ENCODE results near the gene SENP1.
"Not testable (repeated sequence)": the region's sequence is repeated elsewhere in the genome, so short reads cannot be mapped to it uniquely, and the experiment has no call there.

The SENP1 gene

DNA sequence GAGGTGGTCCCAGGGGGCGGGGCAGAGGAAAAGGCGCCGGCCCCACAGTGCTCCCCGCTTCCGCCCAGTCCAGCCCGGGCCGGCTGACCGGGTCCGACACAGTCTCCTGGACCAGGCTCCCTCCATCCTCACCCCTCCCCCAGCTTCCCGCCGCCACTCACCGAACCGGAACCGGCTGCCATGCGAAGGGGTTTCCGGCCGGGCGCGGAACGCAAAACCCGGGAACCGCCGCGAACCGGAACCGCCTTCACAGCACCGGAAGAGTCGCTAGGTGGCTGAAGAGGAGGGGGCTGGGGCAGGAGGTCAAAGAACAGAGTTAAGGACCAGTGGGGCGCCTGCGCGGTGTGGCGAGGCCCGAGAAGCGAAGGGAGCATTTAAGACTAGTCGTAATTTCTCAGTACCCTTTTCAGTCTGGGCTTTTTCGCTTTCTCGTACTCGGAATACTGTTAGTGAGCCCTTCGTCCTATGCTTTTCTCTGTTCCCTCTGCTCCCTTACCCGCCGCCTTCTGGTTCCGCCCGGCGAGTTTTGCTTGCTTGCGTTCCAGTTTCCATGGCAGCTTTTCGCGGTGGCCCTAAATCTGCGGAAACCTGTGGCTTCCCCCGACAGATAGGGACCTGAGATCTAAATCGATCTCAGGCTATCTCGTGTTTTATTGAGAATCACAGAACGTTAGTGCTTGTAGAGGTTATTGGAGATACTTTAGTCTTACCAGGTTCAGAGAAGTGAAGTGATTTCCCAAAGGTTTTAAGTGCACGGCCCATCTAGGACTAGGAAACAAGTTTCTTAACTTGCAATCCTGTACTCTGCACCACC is at the start of gene SENP1:
Gene SENP1, minus strand, starts transcription at position 213 of the 814 bp plus-strand sequence. CDS start 4,607 bp downstream, outside the sequence.
- peak; percentile 88 for DNase-seq (ENCODE audit: low spot score)

DNA sequence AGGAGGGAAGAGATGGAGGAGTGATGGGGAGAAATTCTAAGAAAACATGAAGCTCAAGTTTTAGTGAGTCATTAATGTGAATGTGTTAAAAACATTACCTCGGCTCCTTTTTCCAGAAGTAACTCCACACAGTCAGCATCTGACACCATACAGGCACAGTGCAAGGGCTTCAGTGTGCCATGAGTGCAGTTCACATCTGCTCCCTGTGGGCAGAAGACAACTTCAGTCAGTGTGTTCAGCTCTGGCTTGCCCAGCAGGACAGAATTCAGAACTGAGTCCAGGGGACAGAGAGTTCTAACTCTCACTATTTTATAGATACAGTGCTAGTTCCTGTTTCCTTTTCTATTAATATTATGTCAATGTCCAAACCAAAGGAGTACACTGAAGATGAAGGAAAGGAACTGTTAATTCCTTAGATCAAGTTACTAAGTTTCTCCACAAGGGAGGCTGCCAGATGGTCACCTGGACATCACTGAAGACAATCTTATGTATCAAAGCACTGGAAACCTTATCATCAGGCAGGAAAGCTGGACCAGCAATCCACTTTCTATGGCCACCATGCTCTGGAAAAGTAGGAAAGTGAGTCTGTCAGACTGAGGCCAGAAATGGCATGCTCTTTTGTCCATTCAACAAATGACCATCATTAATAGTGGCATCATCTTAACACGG is 45.4 kb upstream of the SENP1 start:
- no peak for DNase-seq (ENCODE audit: low spot score)

DNA sequence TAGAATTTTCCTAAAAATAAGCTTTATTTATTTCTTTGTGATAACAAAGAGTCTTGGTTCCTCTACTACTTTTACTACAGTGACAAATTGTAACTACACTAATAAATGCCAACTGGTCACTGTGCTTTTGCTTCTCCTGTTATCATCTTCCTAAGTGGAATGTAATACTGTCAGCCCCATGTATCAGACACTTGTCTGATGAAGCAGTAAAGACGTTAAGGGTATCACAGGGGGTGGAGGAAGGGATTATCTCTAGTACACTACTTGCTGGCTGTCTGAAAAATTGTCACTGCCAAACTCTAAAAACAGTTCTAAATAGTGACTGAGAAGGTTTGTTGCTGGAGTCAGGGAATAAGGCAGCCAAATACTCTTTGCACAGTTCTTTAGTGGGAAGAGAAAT is 40.1 kb upstream of the SENP1 start:
- DNase-seq (ENCODE audit: low spot score): no peak

DNA sequence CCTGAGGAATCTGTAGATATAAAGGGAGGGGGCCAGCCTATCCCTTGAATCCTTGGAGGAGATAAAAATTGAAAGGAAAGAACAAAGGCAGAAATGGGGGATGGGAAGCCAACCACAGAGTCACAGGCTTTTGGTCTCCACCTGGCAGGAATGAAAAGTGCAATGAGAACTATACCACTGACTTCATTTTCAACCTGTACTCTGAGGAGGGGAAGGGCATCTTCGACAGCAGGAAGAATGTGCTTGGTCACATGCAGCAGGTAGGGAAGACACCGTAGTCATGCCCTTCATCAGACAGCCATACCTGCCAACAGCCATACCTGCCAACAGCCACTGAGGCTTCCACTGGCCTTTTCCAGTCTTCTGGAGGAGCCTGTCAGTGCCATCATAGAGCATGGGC is 38.0 kb upstream of the SENP1 start:
- no peak for DNase-seq (ENCODE audit: low spot score)

DNA sequence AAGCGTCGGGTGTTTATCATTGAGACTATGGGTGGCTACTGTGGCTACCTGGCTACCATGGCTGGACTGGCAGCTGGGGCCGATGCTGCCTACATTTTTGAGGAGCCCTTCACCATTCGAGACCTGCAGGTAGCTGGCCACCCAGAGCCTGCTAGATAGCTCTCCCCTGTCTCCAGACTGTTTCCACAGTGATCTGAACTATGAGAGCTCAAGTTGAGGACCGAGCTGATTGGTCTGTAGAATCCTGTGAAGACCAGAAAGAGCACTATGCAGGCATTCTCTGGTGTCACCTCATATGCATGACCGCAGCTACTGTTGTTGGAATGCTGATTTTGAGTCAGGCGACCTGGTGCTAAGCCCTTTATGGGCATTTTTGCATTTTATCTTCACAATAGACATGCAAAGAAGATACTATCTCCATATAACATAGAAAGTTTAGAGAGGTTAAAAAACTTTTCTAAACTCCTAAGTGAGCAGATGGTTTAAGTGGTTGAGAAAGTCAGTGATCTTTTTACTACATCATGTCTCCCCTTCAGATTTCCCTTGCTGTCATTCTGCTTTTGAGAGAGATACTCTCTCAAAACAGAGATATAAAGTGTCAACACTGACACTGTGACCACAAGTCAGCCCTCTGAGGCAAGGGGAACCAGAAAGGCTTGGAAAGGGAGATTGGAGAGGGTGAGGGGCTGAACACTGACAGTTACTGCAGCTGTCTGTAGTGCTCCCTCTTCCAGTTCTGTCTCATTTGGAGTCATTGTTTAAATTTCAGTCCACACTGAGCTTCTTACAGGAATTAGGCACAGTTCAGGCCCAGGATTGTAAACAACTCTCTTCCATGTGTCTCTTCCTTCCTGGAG is 37.2 kb upstream of the SENP1 start:
- DNase-seq (ENCODE audit: low spot score): no peak

DNA sequence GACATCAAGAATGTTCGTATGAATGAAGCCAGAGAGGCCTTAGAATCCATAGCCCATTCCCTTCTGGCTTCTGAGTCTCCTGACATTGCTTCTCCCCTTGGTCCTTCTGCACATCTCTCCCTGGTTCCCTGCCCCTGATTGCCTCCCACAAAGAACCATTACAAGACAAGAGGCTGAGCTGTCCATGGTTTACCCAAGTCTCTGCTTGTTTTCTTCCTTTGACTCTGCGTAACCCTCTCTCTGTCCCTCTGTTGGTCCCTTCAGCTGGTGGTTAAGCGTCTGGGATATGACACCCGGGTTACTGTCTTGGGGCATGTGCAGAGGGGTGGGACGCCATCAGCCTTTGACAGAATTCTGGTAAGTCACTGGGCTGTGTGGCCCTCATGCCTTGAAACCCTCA is 29.1 kb upstream of the SENP1 start:
- DNase-seq (ENCODE audit: low spot score): no peak

DNA sequence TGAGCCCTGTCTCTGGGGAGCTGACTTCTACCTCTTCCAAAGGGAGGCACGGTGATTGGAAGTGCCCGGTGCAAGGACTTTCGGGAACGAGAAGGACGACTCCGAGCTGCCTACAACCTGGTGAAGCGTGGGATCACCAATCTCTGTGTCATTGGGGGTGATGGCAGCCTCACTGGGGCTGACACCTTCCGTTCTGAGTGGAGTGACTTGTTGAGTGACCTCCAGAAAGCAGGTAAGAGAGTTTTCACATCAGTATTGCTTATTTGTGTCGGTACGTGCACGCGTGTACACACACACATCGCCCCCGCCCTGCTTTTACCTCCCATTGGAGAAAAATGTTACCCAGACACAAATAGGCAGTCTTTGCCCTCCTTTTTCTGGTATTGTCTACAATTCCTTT is 26.9 kb upstream of the SENP1 start:
- DNase-seq (ENCODE audit: low spot score): no peak

DNA sequence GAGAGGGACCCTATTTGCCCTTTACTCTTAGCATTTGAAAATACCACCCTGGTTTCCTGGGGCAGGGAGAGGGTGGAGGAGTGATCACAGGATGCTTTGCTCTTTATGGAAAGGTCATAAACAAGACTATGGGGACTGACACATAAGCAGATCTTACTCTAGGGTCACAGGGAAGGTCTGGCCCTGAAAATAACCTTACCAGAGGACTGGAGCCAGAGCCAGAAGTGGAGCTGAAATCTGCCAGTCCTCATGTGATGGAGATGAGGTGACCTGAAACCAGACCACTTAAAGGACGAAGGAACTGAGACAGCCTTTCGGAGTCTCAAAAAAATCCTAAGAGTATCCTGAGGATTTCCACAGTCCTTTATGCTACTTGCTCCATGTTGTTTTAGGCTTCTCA is 25.6 kb upstream of the SENP1 start:
- DNase-seq (ENCODE audit: low spot score): no peak

DNA sequence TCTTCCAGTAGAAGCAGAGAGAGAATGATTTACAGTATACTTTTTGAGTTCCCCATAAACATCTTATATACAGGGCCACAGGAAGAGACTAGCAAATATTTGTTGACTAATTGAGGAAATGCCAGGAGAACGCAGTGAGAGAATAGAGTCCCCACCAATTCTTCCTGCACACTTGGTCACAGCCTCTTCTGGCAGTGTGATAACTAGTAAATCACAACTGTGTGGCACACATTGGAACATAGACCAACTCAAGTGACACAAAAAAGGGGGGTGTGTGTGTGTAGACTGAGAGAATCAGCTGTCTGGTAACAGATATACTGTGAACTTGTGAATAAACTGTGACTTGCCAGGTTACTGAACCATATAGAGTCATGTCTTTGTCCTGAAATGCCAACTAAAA is 23.5 kb upstream of the SENP1 start:
- DNase-seq (ENCODE audit: low spot score): no peak

DNA sequence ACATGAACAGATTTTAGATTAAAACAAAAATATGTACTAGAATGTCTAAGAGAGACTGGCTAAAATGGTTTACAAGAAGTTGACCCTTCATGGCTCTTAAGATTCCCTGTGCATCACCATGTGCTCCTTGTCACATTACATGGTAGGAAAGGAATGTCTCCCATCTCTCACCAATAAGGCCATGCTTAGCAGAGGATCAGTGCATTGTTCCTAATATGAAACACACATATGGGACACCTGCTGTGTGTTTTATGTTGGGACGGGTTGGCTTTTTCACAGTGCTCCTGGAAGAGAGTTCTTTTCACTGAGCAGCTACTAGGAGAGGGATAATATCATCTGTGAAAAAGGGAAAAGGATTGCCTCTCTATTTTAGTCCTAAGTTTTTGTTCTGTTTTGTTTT is 22.9 kb upstream of the SENP1 start:
- DNase-seq (ENCODE audit: low spot score): no peak

DNA sequence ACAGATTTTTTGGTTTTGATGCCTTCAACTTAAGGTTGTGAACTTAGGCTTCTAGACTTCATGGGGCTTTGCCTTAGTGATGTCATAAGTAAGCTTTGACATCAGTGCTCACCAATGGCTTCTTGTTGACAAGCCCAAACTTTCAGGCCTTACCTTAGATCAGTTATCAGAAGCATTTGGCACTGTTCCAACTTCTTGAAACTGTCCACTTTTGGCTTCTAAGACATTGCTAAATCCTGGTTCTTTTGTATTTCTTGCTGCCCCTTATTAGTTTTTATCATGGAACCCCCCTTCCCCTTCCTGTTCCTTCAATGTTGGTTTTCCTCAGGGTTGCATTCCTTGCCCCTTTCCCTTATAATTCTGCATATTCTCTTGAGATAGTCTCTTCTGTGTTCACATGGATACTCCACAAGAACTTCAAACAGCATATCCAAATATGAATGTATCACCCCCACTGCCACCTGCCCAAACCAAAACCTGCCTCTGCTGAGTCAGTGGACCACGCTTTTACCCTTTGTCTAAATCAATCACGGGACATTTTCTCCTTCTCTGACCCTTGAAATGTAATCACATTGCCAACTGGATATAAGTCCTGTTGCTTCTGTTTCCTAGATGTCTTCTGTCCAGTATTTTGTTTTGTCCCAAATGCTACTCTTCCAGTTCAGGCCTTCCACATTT is 21.2 kb upstream of the SENP1 start:
- no peak for DNase-seq (ENCODE audit: low spot score)

DNA sequence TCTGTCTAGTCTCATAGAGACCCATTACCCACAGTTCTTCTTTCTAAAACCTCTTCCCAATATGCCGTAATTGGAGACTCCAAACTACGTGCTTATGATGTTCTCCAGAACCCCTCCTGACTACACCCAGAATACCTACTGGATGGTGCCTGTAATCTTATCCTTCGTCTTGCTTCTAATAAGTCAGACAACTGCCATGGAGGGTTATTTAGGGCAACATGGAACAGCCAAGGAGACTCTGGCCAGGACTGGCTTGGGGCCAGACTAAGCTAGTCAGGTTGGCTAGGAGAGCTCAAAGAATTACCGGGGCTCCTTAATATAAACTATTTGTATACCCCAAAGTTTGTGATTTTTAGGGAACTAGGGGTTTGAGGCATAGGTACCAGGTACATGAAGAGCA is 20.1 kb upstream of the SENP1 start:
- no peak for DNase-seq (ENCODE audit: low spot score)

DNA sequence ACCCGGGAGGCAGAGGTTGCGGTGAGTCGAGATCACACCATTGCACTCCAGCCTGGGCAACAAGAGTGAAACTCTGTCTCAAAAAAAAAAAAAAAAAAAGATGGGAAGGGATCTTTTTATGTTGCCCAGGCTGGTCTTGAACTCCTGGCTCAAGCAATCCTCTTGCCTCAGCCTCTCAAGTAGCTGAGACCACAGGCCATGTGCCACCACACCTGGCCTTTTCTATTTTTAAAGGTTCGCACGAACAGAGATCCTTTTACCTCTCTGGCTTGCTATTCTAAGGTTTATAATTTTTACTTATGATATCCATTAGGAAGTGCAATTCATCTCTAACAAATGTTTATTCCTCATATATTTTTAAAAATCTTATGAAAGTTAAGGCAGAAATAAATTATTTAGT is 19.7 kb upstream of the SENP1 start:
- not testable (repeated sequence) for DNase-seq (ENCODE audit: low spot score)

DNA sequence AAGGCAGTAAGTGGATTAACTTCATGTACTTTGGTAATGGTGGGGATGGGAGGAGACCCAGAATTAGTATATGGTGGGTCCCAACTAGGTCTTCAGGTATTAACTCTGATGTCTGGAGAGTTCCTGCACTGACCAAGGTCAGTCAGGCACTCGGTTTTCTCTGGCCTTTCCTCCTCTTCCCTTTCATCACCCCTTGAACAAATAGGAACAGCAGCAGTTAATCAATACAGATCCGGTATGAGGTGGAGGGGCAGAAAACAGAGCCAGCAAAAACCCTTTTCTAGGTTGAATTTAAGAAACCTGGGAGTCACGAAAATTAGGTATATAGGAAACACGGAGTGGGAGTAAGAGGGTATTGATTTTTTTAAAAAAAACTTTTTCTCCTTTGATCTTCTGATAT is 17.3 kb upstream of the SENP1 start:
- no peak for DNase-seq (ENCODE audit: low spot score)

DNA sequence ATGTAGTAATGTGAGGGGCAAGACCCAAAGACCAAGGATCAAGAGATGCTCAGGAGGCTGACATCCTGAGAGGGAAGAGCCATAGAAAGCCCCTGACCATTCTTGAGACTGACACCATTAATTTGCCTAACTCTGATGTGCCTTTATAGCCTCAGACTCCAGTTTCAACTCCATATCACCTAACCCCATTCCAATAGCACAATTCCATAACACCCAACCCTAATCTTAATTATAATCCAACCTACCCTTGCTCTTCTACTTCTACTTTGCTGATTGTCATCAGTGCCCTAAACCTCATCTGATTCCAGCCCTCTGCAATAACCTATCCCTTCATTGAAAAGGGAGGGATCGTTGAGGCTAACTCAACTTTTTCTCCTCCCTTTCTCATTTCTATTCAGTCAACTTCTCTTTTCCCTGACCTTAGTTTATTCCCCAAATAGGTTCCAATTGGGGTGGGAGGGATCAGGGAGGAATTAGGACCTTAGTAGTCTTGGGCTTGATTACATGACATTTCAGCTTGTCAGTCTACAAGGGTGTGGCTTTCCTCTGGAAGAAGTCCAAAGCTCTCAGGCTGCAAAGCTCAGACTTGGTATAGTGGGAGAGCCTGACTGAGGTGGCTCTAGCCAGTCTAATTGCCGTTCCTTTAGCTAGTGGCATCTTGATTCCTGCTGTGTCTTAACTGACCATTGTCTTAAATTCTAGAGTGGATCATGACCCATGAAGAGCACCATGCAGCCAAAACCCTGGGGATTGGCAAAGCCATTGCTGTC is 16.4 kb upstream of the SENP1 start:
- no peak for DNase-seq (ENCODE audit: low spot score)

DNA sequence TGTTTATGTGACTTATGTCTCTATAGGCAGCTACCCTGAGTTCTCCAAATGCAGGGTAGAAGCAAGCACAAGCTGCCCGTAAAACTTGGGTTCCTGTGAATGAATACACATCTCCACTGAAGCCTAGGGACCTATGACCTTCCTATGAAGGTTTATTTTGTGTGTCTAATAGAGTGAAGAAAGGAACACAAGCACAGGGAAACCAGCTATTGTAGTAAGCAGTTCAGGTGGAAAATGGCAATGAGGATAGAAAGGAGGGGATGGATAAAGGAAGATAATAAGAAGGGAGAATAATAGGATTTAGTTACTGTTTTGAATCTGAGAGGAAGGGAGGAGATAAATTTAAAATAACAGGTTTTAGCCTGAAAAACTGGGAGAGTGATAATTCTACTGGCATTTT is 15.6 kb upstream of the SENP1 start:
- no peak for DNase-seq (ENCODE audit: low spot score)

DNA sequence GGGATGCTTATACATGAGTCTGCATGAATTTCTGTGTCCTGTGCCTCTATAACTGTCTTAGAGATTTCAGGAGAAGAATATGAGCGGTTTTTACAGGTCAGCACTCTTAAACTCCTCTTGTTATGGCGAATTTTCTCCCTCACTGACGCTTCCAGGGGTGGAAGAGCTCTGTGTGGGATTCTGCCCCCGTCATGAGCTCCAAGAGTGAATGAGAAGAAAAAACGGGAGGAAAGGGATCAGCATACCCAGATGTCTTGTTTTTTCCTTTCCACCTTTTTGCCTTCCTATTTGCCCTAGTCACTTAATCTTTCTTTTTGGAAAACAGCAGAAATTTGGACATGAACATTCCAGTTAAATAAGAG is 13.9 kb upstream of the SENP1 start:
- peak; percentile 49 for DNase-seq (ENCODE audit: low spot score)

DNA sequence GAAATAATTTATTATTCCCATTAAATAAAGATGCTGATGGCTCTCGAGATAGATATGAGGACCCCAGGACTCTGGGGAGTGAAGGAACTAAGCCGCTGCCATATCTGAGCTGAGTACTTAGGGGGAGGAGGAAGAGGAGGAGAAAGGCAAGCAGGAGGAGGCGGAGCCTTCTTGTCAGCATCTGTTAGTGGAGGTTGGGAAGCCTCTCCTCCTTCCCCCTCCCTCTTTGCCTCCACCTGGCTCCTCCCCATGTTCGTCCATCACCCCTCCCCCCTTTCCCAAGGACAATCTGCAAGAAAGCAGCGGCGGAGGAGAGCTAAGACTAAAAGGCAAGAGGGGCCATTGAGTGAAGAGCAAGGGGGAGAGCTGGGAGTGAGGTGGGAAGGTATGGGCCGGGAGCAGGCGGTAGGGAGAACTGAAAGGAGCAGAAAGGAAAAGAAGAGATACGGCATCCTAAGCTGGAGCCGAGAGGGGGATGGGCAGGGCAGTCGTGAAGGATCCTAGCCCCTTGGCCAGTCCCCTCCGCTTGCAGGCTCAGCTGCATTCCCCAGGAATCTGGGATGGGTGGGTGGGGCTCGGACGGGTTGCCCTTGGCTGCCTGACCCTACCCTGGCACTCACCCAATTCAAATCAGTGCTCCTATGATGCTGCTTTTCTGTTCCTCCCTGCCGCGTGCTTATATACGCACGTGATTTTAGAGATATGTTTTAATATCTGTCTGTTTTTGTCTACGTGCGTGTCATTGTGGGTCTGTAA is 13.4 kb upstream of the SENP1 start, which contains the start of gene PFKM:
Gene PFKM, plus strand, starts transcription at position 287 of the 756 bp plus-strand sequence. CDS start 3,411 bp downstream, outside the sequence.
- peak; percentile 87 for DNase-seq (ENCODE audit: low spot score)

DNA sequence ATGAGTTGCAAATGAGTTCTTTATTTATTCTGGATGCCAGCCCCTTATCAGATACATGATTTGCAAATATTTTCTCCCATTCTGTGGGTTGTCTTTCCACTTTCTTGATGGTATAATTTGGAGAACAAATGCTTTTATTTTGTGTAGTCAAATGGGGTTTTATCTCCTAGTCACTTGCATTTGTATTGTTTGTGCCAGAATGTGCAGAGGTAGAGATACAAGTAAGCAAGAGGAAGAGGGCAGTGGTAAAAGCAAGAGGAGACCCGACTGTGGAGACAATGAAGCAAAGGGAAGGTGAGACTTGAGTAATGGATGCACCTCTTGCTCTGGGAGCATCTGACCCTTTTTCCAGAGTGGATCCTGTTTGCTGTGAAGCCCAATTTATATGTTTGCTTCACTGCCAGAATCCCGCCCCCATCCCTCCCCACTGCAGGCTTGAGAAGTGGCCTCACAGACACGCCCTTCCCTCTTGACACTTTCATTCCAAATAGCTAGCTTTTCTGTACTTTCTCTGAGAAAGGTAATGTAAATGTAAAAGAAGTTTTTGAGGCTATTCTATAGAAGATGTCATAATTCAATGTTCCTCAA is 12.5 kb upstream of the SENP1 start:
- no peak for DNase-seq (ENCODE audit: low spot score)

DNA sequence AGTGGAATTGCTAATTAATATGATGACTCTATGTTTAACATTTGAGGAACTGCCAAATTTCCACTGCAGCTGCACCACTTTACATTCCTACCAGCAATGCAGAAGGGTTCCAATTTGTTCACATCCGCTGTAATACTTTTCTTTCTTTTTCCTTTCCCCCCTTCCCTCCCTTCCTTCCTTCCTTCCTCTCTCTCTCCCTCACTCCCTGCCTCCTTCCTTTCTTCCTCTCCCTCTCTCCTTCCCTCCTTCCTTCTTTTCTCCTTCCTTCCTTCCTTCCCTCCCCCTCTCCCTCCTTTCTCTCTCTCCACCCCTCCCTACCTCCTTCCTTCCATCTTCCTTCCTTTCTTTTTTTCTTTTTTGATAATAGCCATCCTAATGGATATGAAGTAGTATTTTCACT is 10.1 kb upstream of the SENP1 start:
- DNase-seq (ENCODE audit: low spot score): no peak

Data from putamen (tissue), 1 donor.